Liver (tissue), 9 donors: Measurements from ENCODE around the gene PCDH12. TPM values are rescaled to one million over a fixed set of nuclear protein-coding genes. Genes with fewer than 3 reads are reported as not detected.

Experiments used
- DNase-seq: peaks from one replicate; pipeline ENCODE4 v3.0.0-alpha.2; 2017; ENCODE audit warnings: low spot score
- H3K27ac ChIP-seq, 2 donors: one replicate each; pipeline ENCODE4 v1.7.0; 2013; ENCODE audit warnings: inconsistent platforms in 2 of 2, low read length in 2 of 2, control low read depth in 1 of 2, low read depth in 1 of 2, mild to moderate bottlenecking in 1 of 2
- H3K27me3 ChIP-seq, 4 donors: one replicate each; pipeline versions ENCODE4 v1.6.1 to v1.7.0; 2013; ENCODE audit warnings: low read length in 3 of 4, inconsistent platforms in 1 of 4, mild to moderate bottlenecking in 1 of 4, moderate library complexity in 1 of 4; ENCODE audit not compliant: control insufficient read depth in 4 of 4, insufficient read depth in 4 of 4
- H3K36me3 ChIP-seq, 4 donors: one replicate each; pipeline versions ENCODE4 v1.6.1 to v1.7.0; 2013; ENCODE audit warnings: low read length in 3 of 4, mild to moderate bottlenecking in 3 of 4, low read depth in 1 of 4, moderate library complexity in 1 of 4; ENCODE audit not compliant: control insufficient read depth in 4 of 4, insufficient read depth in 3 of 4
- H3K4me1 ChIP-seq, 4 donors: one replicate each; pipeline versions ENCODE4 v1.6.1 to v1.7.0; 2013; ENCODE audit warnings: low read length in 3 of 4, mild to moderate bottlenecking in 3 of 4, moderate library complexity in 1 of 4; ENCODE audit not compliant: control insufficient read depth in 4 of 4, insufficient read depth in 4 of 4
- H3K4me3 ChIP-seq, 3 donors: one replicate each; pipeline versions ENCODE4 v1.6.1 to v1.7.0; 2013; ENCODE audit warnings: low read length in 3 of 3, control low read depth in 1 of 3, low read depth in 1 of 3, mild to moderate bottlenecking in 1 of 3
- H3K9ac ChIP-seq, 2 donors: one replicate each; pipeline ENCODE4 v1.7.0; 2013; ENCODE audit warnings: low read length in 2 of 2, mild to moderate bottlenecking in 2 of 2, moderate library complexity in 2 of 2, control low read depth in 1 of 2, low read depth in 1 of 2
- H3K9me3 ChIP-seq, 4 donors: one replicate each; pipeline versions ENCODE4 v1.6.1 to v1.7.0; 2013; ENCODE audit warnings: low read length in 3 of 4; ENCODE audit not compliant: control insufficient read depth in 4 of 4
- EGR1 ChIP-seq, 2 donors: IDR thresholded peaks; 2 replicates each; pipeline ENCODE4 v1.6.1; 2016 to 2018; ENCODE audit warnings: antibody characterized with exemption in 2 of 2, low read depth in 2 of 2
- FOXA1 ChIP-seq: IDR thresholded peaks from 2 replicates; pipeline ENCODE4 v1.6.1; 2016; ENCODE audit warnings: antibody characterized with exemption
- FOXA2 ChIP-seq: IDR thresholded peaks from 2 replicates; pipeline ENCODE4 v1.6.1; 2016; ENCODE audit warnings: antibody characterized with exemption
- GABPA ChIP-seq, 2 donors: IDR thresholded peaks in 1 of 2; conservative IDR thresholded peaks in 1 of 2; 2 replicates each; pipeline ENCODE4 v1.6.1; 2016; ENCODE audit warnings: antibody characterized with exemption in 2 of 2, mild to moderate bottlenecking in 1 of 2, moderate library complexity in 1 of 2
- HNF4A ChIP-seq, 2 donors: conservative IDR thresholded peaks; 2 replicates each; pipeline ENCODE4 v1.6.1; 2016; ENCODE audit warnings: antibody characterized with exemption in 2 of 2, mild to moderate bottlenecking in 2 of 2
- HNF4G ChIP-seq: IDR thresholded peaks from 2 replicates; pipeline ENCODE4 v1.6.1; 2016; ENCODE audit warnings: antibody characterized with exemption
- JUND ChIP-seq, 2 donors: IDR thresholded peaks; 2 replicates each; pipeline ENCODE4 v1.6.1; 2016; ENCODE audit warnings: antibody characterized with exemption in 2 of 2
- NR2F2 ChIP-seq: IDR thresholded peaks from 2 replicates; pipeline ENCODE4 v1.6.1; 2016; ENCODE audit warnings: antibody characterized with exemption
- RAD21 ChIP-seq, 2 donors: IDR thresholded peaks; 2 replicates each; pipeline ENCODE4 v1.6.1; 2016; ENCODE audit warnings: antibody characterized with exemption in 2 of 2, mild to moderate bottlenecking in 2 of 2
- RXRA ChIP-seq, 2 donors: IDR thresholded peaks; 2 replicates each; pipeline ENCODE4 v1.6.1; 2017 to 2018; ENCODE audit warnings: antibody characterized with exemption in 2 of 2, mild to moderate bottlenecking in 1 of 2
- SP1 ChIP-seq: IDR thresholded peaks from 2 replicates; pipeline ENCODE4 v1.6.1; 2018; ENCODE audit warnings: antibody characterized with exemption, mild to moderate bottlenecking
- TAF1 ChIP-seq: conservative IDR thresholded peaks from 2 replicates; pipeline ENCODE4 v1.6.1; 2016; ENCODE audit warnings: antibody characterized with exemption, mild to moderate bottlenecking
- YY1 ChIP-seq: IDR thresholded peaks from 2 replicates; pipeline ENCODE4 v1.6.1; 2016; ENCODE audit warnings: antibody characterized with exemption, mild to moderate bottlenecking
- polyA plus RNA-seq, 2 donors: library from polyadenylated mRNA; stranded (reverse) in 1 of 2; unstranded in 1 of 2; fragments of 200-250 nt in 1 of 2; fragments of >200 nt in 1 of 2; fragmentation: Nextera tagmentation in 1 of 2; extraction: Ambion mirVana in 1 of 2; gene quantifications; one replicate each; pipeline versions ENCODE4 v1.2.1 to v1.2.3, GENCODE V29; 2013 to 2015
- total RNA-seq, 2 donors: library from RNA; depleted of rRNA; stranded (reverse); fragments of >200 nt; gene quantifications; one replicate each; pipeline ENCODE4 v1.2.3, GENCODE V29; 2014
- TF ChIP-seq, protein P1 (sequence below): IDR thresholded peaks from 2 replicates; pipeline ENCODE4 v1.6.1; 2016; ENCODE audit warnings: antibody characterized with exemption
- TF ChIP-seq, protein P2 (sequence below): IDR thresholded peaks from 2 replicates; pipeline ENCODE4 v1.6.1; 2016; ENCODE audit warnings: antibody characterized with exemption
- TF ChIP-seq, protein P3 (sequence below): fragments of 150-350 bp; IDR thresholded peaks from 2 replicates; pipeline ENCODE4 v1.5.1; 2017; ENCODE audit warnings: improper control_type of control experiment, low read depth, low read length; ENCODE audit not compliant: missing input control
- TF ChIP-seq, protein P4 (sequence below): IDR thresholded peaks from 2 replicates; pipeline ENCODE4 v1.6.1; 2016; ENCODE audit warnings: antibody characterized with exemption
- TF ChIP-seq, protein P5 (sequence below): IDR thresholded peaks from 2 replicates; pipeline ENCODE4 v1.6.1; 2016; ENCODE audit warnings: antibody characterized with exemption, mild to moderate bottlenecking
- donor health status: healthy.
- donor health status: healthy.
- donor health status: healthy.
- donor health status: healthy.
- donor health status: healthy.

PCDH12 gene
- total and polyA plus RNA-seq, 4 donors = 0.74 to 4.9 (median 3.8) TPM

DNA sequence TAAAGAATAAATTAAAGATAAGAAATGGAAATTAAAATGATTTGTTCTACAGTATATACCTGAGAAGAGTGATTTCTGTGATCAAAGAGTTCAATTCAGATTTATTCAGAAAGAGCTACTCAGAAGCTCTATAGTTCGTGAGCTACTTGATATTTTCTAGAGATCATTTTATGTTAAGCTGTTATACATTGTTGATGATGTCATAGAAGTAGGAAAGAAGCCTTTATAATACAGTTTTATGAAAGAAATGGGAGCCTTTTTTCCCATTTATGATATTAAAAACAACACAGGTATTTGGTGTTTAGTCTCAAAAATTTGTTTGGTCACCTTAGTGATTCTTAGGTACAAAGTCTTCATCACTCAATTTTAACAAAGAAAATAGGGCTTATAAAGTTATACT, 31.7 kb upstream of the PCDH12 start (continued):
- TF ChIP-seq, protein P1, sequence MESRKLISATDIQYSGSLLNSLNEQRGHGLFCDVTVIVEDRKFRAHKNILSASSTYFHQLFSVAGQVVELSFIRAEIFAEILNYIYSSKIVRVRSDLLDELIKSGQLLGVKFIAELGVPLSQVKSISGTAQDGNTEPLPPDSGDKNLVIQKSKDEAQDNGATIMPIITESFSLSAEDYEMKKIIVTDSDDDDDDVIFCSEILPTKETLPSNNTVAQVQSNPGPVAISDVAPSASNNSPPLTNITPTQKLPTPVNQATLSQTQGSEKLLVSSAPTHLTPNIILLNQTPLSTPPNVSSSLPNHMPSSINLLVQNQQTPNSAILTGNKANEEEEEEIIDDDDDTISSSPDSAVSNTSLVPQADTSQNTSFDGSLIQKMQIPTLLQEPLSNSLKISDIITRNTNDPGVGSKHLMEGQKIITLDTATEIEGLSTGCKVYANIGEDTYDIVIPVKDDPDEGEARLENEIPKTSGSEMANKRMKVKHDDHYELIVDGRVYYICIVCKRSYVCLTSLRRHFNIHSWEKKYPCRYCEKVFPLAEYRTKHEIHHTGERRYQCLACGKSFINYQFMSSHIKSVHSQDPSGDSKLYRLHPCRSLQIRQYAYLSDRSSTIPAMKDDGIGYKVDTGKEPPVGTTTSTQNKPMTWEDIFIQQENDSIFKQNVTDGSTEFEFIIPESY = no peak
- TF ChIP-seq HNF4A (conservative IDR thresholded peaks at IDR 0.05) (no peak), FOXA2 (no peak), NR2F2 (no peak), RAD21 (IDR thresholded peaks at IDR 0.05) (no peak)
- TF ChIP-seq, protein P2, sequence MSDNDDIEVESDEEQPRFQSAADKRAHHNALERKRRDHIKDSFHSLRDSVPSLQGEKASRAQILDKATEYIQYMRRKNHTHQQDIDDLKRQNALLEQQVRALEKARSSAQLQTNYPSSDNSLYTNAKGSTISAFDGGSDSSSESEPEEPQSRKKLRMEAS = no peak

DNA sequence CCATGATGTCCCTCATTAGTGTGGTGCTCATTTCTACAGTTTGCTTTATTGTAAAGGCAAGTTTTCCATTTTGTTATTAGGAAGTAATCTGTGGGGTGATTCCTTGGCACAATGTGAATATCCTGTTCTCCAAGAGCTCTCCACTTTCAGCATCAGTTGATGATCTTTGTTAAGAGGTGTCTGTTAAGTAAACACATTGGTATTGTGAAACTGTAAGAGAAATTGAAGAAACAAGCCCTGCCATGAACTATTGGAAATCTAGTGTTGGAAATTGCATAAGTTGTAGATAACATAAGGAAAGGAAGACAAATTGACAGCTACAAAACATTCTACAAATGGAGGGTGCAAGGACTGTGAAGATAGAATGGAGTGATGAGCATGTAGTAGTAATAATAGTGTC, 28.1 kb upstream of the PCDH12 start:
- peak overlapping the region in 1 of 2 donors; percentile 42 for H3K27ac ChIP-seq
- no peak overlapping the region for H3K9ac ChIP-seq
- H3K36me3 ChIP-seq = peaks cover 6 to 53% (median 38%) of the 10 kb centered on the region in 4 donors
- peak; percentile 81 for TF ChIP-seq FOXA1
- TF ChIP-seq YY1 = peak; percentile 41
- TF ChIP-seq EGR1 (IDR thresholded peaks at IDR 0.05; ENCODE audit: low read depth in 2 of 2) = no peak
- TF ChIP-seq RAD21 (IDR thresholded peaks at IDR 0.05) = peak in 1 of 2 donors; percentile 14
- peak in 1 of 2 donors; percentile 18 for TF ChIP-seq JUND (IDR thresholded peaks at IDR 0.05)
- TF ChIP-seq, protein P3, sequence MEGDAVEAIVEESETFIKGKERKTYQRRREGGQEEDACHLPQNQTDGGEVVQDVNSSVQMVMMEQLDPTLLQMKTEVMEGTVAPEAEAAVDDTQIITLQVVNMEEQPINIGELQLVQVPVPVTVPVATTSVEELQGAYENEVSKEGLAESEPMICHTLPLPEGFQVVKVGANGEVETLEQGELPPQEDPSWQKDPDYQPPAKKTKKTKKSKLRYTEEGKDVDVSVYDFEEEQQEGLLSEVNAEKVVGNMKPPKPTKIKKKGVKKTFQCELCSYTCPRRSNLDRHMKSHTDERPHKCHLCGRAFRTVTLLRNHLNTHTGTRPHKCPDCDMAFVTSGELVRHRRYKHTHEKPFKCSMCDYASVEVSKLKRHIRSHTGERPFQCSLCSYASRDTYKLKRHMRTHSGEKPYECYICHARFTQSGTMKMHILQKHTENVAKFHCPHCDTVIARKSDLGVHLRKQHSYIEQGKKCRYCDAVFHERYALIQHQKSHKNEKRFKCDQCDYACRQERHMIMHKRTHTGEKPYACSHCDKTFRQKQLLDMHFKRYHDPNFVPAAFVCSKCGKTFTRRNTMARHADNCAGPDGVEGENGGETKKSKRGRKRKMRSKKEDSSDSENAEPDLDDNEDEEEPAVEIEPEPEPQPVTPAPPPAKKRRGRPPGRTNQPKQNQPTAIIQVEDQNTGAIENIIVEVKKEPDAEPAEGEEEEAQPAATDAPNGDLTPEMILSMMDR = no peak
- TF ChIP-seq HNF4G = peak; percentile 27
- TF ChIP-seq, protein P1 = peak; percentile 34
- peak in 1 of 2 donors; percentile 33 for TF ChIP-seq GABPA (IDR thresholded peaks at IDR 0.05 in 1 of 2, conservative IDR thresholded peaks at IDR 0.05 in 1 of 2)
- TF ChIP-seq TAF1 = no peak
- TF ChIP-seq RXRA (IDR thresholded peaks at IDR 0.05) = peak; percentile 63 to 68
- TF ChIP-seq, protein P4, sequence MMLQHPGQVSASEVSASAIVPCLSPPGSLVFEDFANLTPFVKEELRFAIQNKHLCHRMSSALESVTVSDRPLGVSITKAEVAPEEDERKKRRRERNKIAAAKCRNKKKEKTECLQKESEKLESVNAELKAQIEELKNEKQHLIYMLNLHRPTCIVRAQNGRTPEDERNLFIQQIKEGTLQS = peak; percentile 30
- TF ChIP-seq NR2F2 = no peak
- TF ChIP-seq, protein P5, sequence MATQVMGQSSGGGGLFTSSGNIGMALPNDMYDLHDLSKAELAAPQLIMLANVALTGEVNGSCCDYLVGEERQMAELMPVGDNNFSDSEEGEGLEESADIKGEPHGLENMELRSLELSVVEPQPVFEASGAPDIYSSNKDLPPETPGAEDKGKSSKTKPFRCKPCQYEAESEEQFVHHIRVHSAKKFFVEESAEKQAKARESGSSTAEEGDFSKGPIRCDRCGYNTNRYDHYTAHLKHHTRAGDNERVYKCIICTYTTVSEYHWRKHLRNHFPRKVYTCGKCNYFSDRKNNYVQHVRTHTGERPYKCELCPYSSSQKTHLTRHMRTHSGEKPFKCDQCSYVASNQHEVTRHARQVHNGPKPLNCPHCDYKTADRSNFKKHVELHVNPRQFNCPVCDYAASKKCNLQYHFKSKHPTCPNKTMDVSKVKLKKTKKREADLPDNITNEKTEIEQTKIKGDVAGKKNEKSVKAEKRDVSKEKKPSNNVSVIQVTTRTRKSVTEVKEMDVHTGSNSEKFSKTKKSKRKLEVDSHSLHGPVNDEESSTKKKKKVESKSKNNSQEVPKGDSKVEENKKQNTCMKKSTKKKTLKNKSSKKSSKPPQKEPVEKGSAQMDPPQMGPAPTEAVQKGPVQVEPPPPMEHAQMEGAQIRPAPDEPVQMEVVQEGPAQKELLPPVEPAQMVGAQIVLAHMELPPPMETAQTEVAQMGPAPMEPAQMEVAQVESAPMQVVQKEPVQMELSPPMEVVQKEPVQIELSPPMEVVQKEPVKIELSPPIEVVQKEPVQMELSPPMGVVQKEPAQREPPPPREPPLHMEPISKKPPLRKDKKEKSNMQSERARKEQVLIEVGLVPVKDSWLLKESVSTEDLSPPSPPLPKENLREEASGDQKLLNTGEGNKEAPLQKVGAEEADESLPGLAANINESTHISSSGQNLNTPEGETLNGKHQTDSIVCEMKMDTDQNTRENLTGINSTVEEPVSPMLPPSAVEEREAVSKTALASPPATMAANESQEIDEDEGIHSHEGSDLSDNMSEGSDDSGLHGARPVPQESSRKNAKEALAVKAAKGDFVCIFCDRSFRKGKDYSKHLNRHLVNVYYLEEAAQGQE = no peak
- TF ChIP-seq, protein P2 = peak; percentile 19
- peak; percentile 47 for TF ChIP-seq SP1
- peak; percentile 63 to 73 for TF ChIP-seq HNF4A (conservative IDR thresholded peaks at IDR 0.05)
- peak; percentile 59 for TF ChIP-seq FOXA2
- no peak overlapping the region for H3K4me3 ChIP-seq
- H3K27me3 ChIP-seq = no peaks in the 10 kb centered on the region
- H3K9me3 ChIP-seq = no peaks in the 10 kb centered on the region
- H3K4me1 ChIP-seq = peaks cover 1 to 15% (median 8%) of the 10 kb centered on the region in 4 donors
- DNase-seq = no peak
